NCI-H345 treated with DMSO at 0.1 percent for 48 hours (cell line): ENCODE measurements around the gene GPC3.

Source experiments
- DNase-seq: peaks from one replicate; lab custom pipeline; 2025; ENCODE audit not compliant: unreplicated experiment; lab: John Stamatoyannopoulos, UW

GPC3 gene

DNA sequence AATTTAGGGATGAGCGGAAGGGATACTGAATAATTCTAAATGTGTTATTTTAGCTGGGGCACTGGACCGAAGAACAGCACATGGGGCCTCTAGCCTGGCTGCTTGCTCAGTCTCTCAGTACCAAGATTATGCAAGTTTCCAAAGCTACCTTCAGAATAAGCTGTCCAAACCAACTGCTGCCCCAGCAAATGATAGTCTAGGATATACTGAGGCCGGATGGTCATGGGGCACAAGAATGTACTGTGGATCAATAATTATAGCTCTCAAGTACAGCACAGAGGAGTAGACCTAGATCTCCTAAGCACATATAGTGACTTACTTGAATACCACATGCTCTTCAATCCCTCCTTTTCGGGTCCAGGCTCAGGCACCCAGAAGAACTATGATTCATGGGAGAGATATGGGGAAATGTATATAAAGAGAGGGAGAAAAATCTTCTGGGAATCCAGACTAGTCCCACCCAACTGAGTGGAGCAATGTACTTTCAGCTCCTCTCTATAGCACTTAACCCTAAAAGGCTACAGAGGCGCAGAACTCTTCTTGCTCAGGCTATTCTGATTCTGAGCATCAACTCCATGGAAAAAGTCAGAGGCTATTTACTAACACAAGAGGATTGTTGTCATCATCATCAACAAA is 409.8 kb downstream of the GPC3 start:
- DNase-seq: no peak

DNA sequence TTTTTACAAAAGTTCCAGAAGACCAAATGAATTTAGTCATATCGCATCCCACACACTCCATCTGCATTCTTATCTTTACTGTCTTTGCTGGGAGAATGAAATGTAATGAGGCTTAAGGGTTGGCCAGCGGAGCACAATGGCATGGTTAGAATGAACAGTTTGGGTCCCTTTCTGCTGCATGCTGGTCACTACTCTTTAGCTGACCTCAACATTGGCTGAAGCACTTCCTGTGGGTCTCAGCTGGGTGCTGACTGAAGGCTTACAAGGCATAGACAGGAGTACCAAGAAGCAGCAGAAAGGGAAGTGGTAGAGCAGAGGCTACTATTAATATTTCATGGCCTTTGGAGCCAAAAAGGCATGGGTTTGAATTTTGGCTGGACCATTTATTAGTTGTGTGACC is 410.7 kb downstream of the GPC3 start:
- no peak for DNase-seq

- DNase-seq: no peak
Observed at GRCh38 chrX:133570549-133570948, 414.8 kb downstream of the GPC3 start.

- no peak for DNase-seq
Observed at GRCh38 chrX:133569217-133569616, 416.2 kb downstream of the GPC3 start.

DNA sequence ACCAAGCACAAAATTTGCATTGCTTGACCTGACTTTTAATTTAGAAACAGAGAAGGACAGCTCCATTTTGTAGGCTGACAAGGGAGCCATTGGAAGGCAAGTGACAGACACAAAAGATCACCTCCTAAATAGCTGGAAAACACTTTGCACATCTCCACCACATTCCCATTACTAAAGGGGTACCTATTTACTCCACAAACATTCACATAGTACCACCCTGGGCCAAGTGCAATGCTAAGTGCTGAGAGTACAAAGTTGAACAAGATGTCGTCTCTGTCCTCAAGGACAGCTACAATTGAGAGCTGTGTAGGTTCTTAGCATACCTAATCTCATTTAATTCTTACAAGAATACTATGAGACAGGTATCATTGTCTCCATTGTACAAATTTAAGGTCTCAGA is 417.3 kb downstream of the GPC3 start:
- no peak for DNase-seq

DNA sequence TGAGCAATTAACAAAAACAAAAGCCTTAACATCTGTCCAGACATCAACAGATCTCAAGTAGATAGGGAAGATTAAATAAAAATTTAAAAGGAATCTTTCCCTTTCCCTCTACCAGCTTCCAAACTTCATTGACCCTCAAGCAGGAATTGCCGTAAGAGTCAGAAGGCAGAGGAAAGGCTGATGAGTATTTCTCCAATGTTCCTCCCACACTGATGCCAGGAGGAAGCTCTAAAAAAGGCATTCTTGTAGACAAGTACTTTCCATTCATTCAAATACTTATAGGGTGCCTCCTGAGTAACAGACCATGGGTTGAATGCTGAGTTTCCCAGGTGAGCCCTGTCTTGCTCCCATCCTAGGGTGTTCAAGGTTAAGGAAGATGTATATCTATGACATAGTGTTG is 418.5 kb downstream of the GPC3 start:
- DNase-seq: no peak

- DNase-seq: no peak
Observed at GRCh38 chrX:133563705-133564104, 421.7 kb downstream of the GPC3 start.

DNA sequence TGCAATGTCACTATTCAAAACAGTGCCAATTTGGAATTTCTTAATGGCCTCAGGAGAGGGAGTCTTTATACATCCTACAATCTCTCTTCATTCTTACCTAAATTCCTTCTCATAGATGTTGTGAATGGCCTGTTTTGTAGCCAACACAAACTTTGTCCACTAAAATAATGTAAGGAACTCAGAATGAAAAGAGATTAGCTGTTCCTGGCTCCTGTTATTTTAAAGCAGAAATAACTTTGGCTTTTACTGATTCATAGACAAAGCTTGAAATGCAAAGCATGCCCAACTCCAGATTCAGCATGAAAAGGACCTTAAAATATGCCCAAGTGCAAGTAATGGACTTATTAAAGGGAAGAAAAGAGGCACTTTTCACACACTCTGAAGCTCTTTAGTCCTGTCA is 424.1 kb downstream of the GPC3 start:
- no peak for DNase-seq

DNA sequence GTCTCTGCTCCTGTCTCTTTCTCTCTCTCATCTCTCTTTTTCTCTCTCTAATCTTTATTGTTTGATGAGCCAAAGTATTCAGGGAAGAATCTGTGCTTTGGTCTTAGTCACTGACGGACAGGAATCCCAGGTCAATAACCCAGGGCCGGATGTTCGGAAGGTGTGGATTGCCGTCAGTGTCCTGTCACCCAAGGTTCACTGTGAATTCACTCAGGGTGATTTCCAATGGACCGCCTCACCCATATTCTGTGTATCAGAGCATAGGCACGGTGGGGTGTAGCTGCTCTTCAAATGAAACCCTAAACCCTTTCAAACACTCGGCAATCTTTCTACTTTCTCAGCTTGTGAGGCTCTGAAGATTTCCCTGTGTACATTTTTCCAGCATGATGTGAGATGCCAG is 425.5 kb downstream of the GPC3 start:
- DNase-seq: no peak

DNA sequence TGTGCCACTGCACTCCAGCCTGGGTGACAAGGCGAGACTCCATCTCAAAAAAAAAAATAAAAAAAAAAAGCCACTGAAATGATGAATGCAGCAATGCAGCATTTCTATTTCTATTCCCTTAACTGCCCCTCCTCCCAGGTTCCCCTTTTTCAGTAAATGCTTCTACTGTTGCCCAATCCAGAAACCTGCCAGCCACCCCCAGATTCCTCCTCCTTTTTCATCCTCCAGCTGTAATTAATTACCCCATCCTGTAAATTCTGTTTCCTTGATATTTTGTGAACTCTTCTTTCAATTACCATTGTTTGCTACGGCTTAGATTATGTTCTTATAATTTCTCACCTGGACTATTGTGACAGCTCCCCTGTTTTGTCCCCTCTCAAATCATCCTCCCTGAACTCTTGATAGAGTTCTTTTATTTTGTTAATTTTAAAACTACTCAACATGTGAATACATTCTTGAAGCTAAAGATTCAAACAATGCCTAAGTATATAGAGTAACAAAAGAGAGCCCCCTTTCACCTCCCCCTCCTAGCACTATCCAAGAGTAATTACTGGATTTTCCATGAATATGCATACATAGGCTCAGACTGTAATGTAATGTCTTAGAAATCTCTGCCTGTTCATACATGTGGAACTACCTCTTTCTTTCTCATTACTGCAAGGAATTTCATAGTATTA is 429.5 kb downstream of the GPC3 start:
- DNase-seq: no peak

DNA sequence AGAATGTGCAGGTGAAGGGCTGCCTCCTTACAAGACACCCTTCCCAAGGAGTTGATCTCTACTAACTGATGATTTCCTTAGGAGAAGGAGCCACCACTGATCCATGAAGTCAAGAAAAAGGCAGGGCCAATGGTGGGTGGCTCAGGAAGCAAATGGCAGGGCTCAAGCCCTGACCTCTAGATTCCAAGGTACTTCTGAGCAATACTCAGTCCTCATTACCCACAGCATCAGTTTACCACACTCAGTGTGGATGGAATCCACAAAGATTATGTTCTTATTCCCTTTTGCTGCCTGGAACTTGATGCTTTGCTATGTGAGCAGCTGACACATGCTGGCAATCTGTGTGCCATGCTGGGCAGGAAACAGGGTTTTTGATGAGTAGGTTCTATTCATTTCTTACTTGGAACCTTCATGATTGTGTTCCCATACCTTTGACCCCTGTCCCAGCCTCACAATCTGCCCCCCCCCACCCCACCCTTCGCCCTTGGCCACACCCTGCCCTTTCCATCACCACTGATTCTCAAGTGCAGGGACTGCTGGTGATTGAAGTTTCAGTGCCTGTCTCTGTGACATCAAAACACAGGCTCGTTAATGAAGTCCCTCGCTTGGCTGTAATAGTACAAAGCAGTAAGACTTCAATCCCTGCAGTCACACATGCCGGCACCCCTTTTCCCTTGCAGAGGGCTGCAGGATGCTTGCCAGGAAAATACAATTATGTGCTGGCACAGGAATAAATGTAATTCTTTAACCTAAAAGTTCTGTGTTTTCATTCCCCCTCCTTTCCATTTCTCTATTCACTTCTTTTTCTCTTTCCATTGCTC is 434.5 kb downstream of the GPC3 start:
- DNase-seq: no peak

- DNase-seq: no peak
Observed at GRCh38 chrX:133549295-133549933, 436.0 kb downstream of the GPC3 start.

DNA sequence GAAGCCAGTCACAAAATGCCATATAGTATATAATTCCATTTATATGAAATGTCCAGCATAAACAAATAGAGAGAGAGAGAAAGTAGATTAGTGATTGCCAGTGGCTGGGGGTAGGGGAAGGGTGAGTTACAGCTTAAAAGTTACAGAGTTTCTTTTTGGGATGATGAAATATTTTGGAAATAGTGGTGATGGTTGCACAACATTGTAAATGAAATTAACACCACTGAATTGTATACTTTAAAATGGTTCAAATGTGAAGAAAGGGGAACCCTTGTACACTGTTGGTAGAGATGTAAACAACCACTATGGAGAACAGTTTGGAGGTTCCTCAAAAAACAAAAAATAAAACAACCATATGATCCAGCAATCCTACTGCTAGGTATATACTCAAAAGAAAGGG is 439.0 kb downstream of the GPC3 start:
- no peak for DNase-seq

GRCh38 chrX:133544778-133545177 is 440.6 kb downstream of the GPC3 start:
- no peak for DNase-seq

- DNase-seq: no peak
Observed at GRCh38 chrX:133544115-133544514, 441.3 kb downstream of the GPC3 start.

- DNase-seq: no peak
Observed at GRCh38 chrX:133543654-133544053, 441.7 kb downstream of the GPC3 start.

- DNase-seq: no peak
Observed at GRCh38 chrX:133542476-133542875, 442.9 kb downstream of the GPC3 start.

DNA sequence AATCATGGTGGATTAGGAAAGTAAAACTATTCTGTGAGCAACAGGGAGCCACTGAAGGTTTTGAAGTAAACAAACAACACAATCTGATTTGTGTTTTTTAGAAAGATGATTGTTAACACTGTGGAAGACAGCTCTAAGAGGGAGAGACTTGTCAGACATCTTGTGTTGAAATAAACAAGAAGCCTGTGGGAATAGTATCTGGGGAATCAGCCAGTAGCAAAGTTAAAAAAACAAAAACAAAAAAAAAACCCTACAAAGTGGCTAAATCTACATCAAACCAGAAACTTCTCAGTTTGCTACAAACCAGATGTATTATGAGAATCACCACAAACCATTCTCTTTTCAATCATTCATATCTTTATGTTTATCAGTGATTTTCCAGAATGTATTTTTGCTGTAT is 444.4 kb downstream of the GPC3 start:
- no peak for DNase-seq

DNA sequence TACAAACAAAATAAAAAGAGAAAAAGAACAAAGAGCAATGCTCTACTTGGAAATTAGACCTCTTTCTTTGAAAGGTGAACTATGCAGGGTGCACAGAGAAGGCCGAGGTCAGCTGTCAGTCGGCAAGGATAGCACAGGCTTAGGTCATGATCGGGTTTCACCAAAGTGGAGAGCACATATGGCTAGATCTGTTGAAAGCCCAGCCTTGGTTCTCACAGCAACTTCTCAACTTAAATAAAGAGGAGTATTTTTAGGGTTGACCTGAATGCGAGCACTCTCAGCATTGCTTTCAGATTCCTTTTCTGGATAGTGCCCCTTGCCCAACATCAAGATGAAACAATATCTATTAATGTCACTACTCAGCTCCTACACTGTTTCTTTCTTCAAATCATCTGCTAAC is 447.2 kb downstream of the GPC3 start:
- no peak for DNase-seq

GRCh38 chrX:133537142-133537541 is 448.3 kb downstream of the GPC3 start:
- no peak for DNase-seq

DNA sequence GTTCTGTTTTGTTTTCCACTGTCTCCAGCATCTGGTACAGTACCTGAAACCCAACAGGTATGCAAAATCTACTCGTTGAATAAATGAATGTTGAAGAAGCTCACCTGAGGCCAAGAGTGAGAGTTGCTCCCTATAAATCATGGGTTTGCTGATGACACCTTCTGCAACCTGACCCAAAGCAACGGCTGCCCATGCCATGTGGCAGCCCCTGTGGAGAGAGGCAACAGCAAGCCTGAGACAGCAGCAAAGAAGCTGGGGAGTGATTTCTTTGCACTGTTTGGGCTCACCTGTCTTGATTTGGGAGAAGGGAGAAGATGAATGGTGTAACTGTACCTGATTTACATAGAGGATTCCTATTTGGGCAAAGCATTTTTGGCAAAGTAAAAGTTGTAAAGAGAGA is 450.3 kb downstream of the GPC3 start:
- DNase-seq: no peak

GRCh38 chrX:133534172-133534571 is 451.2 kb downstream of the GPC3 start:
- no peak for DNase-seq
